ENCODE measurements around the gene ZNF225. TPM values are rescaled to one million over a fixed set of nuclear protein-coding genes. Genes with fewer than 3 reads are reported as not detected.
A peak's percentile ranks its signal among the peaks of the same experiment; 100 is the strongest.
"Not testable (repeated sequence)": the region's sequence is repeated elsewhere in the genome, so short reads cannot be mapped to it uniquely, and the experiment has no call there.

ZNF225 gene
- total RNA-seq, 2 donors from 2014 or later, result 2.8 TPM

DNA sequence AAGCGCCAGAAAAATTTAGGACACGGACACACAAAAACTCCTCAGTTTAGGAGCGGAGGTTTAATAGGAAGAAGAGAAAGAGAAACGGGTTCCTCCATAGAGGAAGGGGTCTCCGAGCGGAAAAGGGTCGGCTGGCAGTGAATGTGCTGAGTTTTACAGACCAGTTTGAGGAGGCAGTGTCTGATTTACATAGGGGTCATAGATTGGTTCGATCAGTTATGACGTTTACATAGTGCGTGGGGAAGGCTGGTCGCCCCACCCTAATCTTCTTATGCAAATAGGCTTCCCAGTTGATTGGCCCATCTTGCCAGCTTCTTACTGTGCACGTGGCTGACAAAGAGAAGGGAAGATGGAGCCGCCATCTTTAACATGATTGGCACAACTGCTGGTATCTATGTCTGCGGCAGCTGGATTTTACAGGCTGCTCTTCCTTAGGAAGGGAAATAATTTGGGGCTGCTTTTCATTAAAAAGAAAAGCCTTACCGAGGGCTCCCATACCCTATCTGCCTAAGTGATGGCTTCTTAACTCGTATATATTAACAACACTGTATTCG, 1.2 kb upstream of the ZNF225 start:
- no peak for DNase-seq
- intact Hi-C loops (cut with DNase I), result loop anchor here (10.0 kb wide), 1 partner anchor 87 kb away; the partner anchor contains the start of gene ZNF222
- Histone ChIP-seq H3K27ac (no peak overlapping the region), H3K9ac (ENCODE audit: low read depth in 2 of 2, low read length in 2 of 2) (no peak overlapping the region), H3K4me1 (peaks cover 7% of the 10 kb centered on the region), H3K27me3 (no peaks in the 10 kb centered on the region), H3K9me3 (peaks cover 12% of the 10 kb centered on the region), H3K4me3 (no peak overlapping the region), H3K36me3 (peaks cover 5% of the 10 kb centered on the region)
- TF ChIP-seq, protein P1, sequence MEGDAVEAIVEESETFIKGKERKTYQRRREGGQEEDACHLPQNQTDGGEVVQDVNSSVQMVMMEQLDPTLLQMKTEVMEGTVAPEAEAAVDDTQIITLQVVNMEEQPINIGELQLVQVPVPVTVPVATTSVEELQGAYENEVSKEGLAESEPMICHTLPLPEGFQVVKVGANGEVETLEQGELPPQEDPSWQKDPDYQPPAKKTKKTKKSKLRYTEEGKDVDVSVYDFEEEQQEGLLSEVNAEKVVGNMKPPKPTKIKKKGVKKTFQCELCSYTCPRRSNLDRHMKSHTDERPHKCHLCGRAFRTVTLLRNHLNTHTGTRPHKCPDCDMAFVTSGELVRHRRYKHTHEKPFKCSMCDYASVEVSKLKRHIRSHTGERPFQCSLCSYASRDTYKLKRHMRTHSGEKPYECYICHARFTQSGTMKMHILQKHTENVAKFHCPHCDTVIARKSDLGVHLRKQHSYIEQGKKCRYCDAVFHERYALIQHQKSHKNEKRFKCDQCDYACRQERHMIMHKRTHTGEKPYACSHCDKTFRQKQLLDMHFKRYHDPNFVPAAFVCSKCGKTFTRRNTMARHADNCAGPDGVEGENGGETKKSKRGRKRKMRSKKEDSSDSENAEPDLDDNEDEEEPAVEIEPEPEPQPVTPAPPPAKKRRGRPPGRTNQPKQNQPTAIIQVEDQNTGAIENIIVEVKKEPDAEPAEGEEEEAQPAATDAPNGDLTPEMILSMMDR (IDR thresholded peaks at IDR 0.05), result no peak

DNA sequence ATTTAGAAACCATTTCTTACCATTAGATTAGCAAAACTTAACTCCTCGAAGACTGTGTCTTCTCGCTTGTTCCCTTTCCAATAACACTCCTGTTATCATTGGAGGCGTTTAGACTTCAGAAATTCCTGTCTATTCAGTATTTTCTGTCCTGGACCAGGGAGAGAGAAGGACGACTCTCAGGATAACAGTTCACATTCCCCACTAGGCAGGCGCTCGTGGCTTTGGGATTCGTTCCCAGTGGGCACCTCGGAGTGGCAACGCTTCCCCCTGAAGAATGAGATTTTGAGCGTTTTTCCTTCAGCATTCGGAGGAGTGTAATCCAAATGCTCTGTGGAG, 429 bp upstream of the ZNF225 start:
- TF ChIP-seq, protein P1 (IDR thresholded peaks at IDR 0.05), result no peak
- peak overlapping the region; percentile 67 for H3K4me3 ChIP-seq
- H3K27ac ChIP-seq, result no peak overlapping the region
- peak overlapping the region in 1 of 2 donors; percentile 84 for H3K9ac ChIP-seq (ENCODE audit: low read depth in 2 of 2, low read length in 2 of 2)
- H3K4me1 ChIP-seq, result peaks cover 7% of the 10 kb centered on the region
- H3K9me3 ChIP-seq, result peaks cover 11% of the 10 kb centered on the region
- intact Hi-C loops (cut with DNase I), result loop anchor here (10.0 kb wide), 1 partner anchor 88 kb away; the partner anchor contains the start of gene ZNF222
- no peaks in the 10 kb centered on the region for H3K36me3 ChIP-seq
- no peak for DNase-seq
- no peaks in the 10 kb centered on the region for H3K27me3 ChIP-seq

GRCh38 chr19:44113784-44114390, 688 bp downstream of the ZNF225 start:
- H3K4me1 ChIP-seq, result peaks cover 7% of the 10 kb centered on the region
- H3K36me3 ChIP-seq, result no peaks in the 10 kb centered on the region
- peaks cover 3% of the 10 kb centered on the region for H3K9me3 ChIP-seq
- intact Hi-C loops (cut with DNase I), result loop anchor here (10.0 kb wide), 1 partner anchor 89 kb away; the partner anchor contains the start of gene ZNF222
- no peaks in the 10 kb centered on the region for H3K27me3 ChIP-seq
- peak overlapping the region; percentile 57 to 84 for H3K9ac ChIP-seq (ENCODE audit: low read depth in 2 of 2, low read length in 2 of 2)
- H3K4me3 ChIP-seq, result peak overlapping the region; percentile 67
- peak; percentile 22 for DNase-seq
- TF ChIP-seq, protein P1 (IDR thresholded peaks at IDR 0.05), result no peak
- peak overlapping the region; percentile 5 for H3K27ac ChIP-seq

DNA sequence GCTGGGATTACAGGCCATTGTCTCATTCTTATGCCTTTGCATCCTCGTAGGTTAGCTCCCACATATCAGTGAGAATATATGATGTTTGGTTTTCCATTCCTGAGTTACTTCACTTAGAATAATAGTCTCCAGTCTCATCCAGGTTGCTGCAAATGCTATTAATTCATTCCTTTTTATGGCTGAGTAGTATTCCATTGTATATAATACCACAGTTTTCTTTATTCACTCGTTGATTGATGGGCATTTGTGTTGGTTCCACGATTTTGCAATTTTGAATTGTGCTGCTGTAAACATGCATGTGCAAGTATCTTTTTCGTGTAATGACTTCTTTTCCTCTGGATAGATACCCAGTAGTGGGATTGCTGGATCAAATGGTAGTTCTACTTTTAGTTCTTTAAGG, 8.0 kb downstream of the ZNF225 start:
- H3K4me3 ChIP-seq; H3K9ac ChIP-seq (ENCODE audit: low read depth in 2 of 2, low read length in 2 of 2); H3K27ac ChIP-seq; H3K27me3 ChIP-seq; H3K4me1 ChIP-seq; DNase-seq; H3K36me3 ChIP-seq; H3K9me3 ChIP-seq; intact Hi-C loops (cut with DNase I): not testable (repeated sequence)

DNA sequence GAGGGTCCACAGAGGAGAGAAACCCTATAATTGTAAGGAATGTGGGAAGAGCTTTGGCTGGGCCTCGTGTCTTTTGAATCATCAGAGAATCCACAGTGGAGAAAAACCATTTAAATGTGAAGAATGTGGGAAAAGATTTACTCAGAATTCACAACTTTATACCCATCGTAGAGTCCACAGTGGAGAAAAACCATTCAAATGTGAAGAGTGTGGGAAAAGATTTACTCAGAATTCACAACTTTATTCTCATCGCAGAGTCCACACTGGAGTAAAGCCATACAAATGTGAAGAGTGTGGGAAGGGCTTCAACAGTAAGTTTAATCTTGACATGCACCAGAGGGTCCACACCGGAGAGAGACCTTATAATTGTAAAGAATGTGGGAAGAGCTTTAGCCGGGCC, 18.8 kb downstream of the ZNF225 start:
- Histone ChIP-seq H3K4me3 (no peak overlapping the region), H3K9ac (ENCODE audit: low read depth in 2 of 2, low read length in 2 of 2) (no peak overlapping the region), H3K9me3 (no peaks in the 10 kb centered on the region), H3K27ac (no peak overlapping the region), H3K27me3 (no peaks in the 10 kb centered on the region), H3K4me1 (no peaks in the 10 kb centered on the region), H3K36me3 (peaks cover 10% of the 10 kb centered on the region)
- DNase-seq, result no peak
- TF ChIP-seq, protein P1 (IDR thresholded peaks at IDR 0.05), result no peak
- intact Hi-C loops (cut with DNase I), result no loop called here
